GM23338 (cell line): ENCODE results near the gene ST6GALNAC3. TPM values are rescaled to one million over a fixed set of nuclear protein-coding genes. Genes with fewer than 3 reads are reported as not detected.

Experiments used
- ATAC-seq: fragments of 200-7000 bp; cut with Tn5 transposase; 3 replicates; pipeline ENCODE4 v1.9.1; 2020
- DNase-seq: peaks from one replicate; pipeline ENCODE4 v3.0.0-alpha.2; 2015; ENCODE audit warnings: low spot score
- H2AFZ ChIP-seq: fragments of 200-600 bp; sonication (generic); 2 replicates; pipeline ENCODE4 v1.8.0; 2016; ENCODE audit warnings: antibody characterized with exemption, mild to moderate bottlenecking, moderate library complexity
- H3F3A ChIP-seq: fragments of 200-600 bp; sonication (generic); replicated peaks from 2 replicates; pipeline ENCODE4 v1.8.0; 2017; ENCODE audit warnings: antibody characterized with exemption, mixed run types, low read depth
- H3K27ac ChIP-seq: fragments of 200-600 bp; sonication (generic); 2 replicates; pipeline ENCODE4 v1.6.1; 2016; ENCODE audit warnings: low read depth
- H3K27me3 ChIP-seq: fragments of 200-600 bp; sonication (generic); 2 replicates; pipeline ENCODE4 v1.8.0; 2016; ENCODE audit warnings: mild to moderate bottlenecking, mixed run types, moderate library complexity; ENCODE audit not compliant: insufficient read depth
- H3K36me3 ChIP-seq: fragments of 200-600 bp; sonication (generic); 2 replicates; pipeline ENCODE4 v1.8.0; 2016; ENCODE audit warnings: mild to moderate bottlenecking; ENCODE audit not compliant: insufficient read depth
- H3K4me1 ChIP-seq: fragments of 200-600 bp; sonication (generic); 2 replicates; pipeline ENCODE4 v1.8.0; 2016; ENCODE audit warnings: mild to moderate bottlenecking, moderate library complexity; ENCODE audit not compliant: insufficient read depth
- H3K4me2 ChIP-seq: fragments of 200-600 bp; sonication (generic); 2 replicates; pipeline ENCODE4 v1.7.1; 2017; ENCODE audit warnings: mixed run types
- H3K4me3 ChIP-seq: fragments of 200-600 bp; sonication (generic); 2 replicates; pipeline ENCODE4 v1.6.1; 2016; ENCODE audit warnings: mixed run types
- H3K79me2 ChIP-seq: fragments of 200-600 bp; sonication (generic); replicated peaks from 2 replicates; pipeline ENCODE4 v1.8.0; 2017; ENCODE audit warnings: mild to moderate bottlenecking; ENCODE audit not compliant: insufficient read depth
- H3K9me2 ChIP-seq: fragments of 200-600 bp; sonication (generic); 2 replicates; pipeline ENCODE4 v1.8.0; 2017; ENCODE audit not compliant: insufficient read depth
- H4K20me1 ChIP-seq: fragments of 200-600 bp; sonication (generic); replicated peaks from 2 replicates; pipeline ENCODE4 v1.8.0; 2017; ENCODE audit warnings: mild to moderate bottlenecking; ENCODE audit not compliant: insufficient read depth
- H3K27ac Mint-ChIP-seq: 2 replicates; pipeline ENCODE4 v1.8.0; 2020; ENCODE audit warnings: inconsistent platforms, mild to moderate bottlenecking, moderate library complexity, mixed read lengths
- H3K27me3 Mint-ChIP-seq: 3 replicates; pipeline ENCODE4 v1.8.0; 2022; ENCODE audit warnings: low read depth, mild to moderate bottlenecking, moderate library complexity, mixed read lengths, inconsistent platforms; ENCODE audit not compliant: insufficient read depth, poor library complexity
- H3K36me3 Mint-ChIP-seq: 3 replicates; pipeline ENCODE4 v1.8.0; 2021; ENCODE audit warnings: low read depth, mild to moderate bottlenecking, inconsistent platforms, moderate library complexity, mixed read lengths
- H3K4me1 Mint-ChIP-seq: 3 replicates; pipeline ENCODE4 v1.8.0; 2020; ENCODE audit warnings: mild to moderate bottlenecking, inconsistent platforms, mixed read lengths
- H3K4me3 Mint-ChIP-seq: 3 replicates; pipeline ENCODE4 v1.8.0; 2021; ENCODE audit warnings: moderate library complexity, mild to moderate bottlenecking, inconsistent platforms, mixed read lengths
- H3K9me3 Mint-ChIP-seq: 3 replicates; pipeline ENCODE4 v1.8.0; 2020; ENCODE audit warnings: moderate library complexity, mild to moderate bottlenecking, inconsistent platforms, mixed read lengths
- CREB1 ChIP-seq: fragments of 250-450 bp; sonication (Bioruptor Pico); IDR thresholded peaks from 2 replicates; pipeline ENCODE4 v1.5.0; 2020; ENCODE audit warnings: low read depth, mild to moderate bottlenecking, moderate library complexity
- EZH2 ChIP-seq: fragments of 200-600 bp; sonication (generic); IDR thresholded peaks from one replicate; pipeline ENCODE4 v1.8.0; 2017; ENCODE audit warnings: antibody characterized with exemption, mild to moderate bottlenecking, low read depth; ENCODE audit not compliant: unreplicated experiment
- EZH2phosphoT487 ChIP-seq: fragments of 200-600 bp; sonication (generic); IDR thresholded peaks from one replicate; pipeline ENCODE4 v1.8.1; 2018; ENCODE audit warnings: antibody characterized with exemption; ENCODE audit not compliant: unreplicated experiment
- JUNB ChIP-seq: IDR thresholded peaks from one replicate; pipeline ENCODE4 v1.6.1; 2016; ENCODE audit warnings: antibody characterized with exemption; ENCODE audit not compliant: unreplicated experiment
- NANOG ChIP-seq: IDR thresholded peaks from 2 replicates; pipeline ENCODE4 v1.6.1; 2016; ENCODE audit warnings: antibody characterized with exemption, borderline replicate concordance
- POLR2AphosphoS5 ChIP-seq: IDR thresholded peaks from 2 replicates; pipeline ENCODE4 v1.6.1; 2016; ENCODE audit warnings: antibody characterized with exemption, low read depth
- STAT1 ChIP-seq: IDR thresholded peaks from one replicate; pipeline ENCODE4 v1.6.1; 2016; ENCODE audit warnings: antibody characterized with exemption; ENCODE audit not compliant: unreplicated experiment
- ZNF114 ChIP-seq: fragments of 250-450 bp; sonication (Bioruptor Pico); IDR thresholded peaks from 2 replicates; pipeline ENCODE4 v1.5.0; 2020; ENCODE audit warnings: mild to moderate bottlenecking, moderate library complexity
- ZNF331 ChIP-seq: fragments of 250-450 bp; sonication (Bioruptor Pico); IDR thresholded peaks from 2 replicates; pipeline ENCODE4 v1.5.0; 2020; ENCODE audit warnings: low read depth, mild to moderate bottlenecking, moderate library complexity
- polyA plus RNA-seq: library from polyadenylated mRNA; unstranded; fragments of >200 nt; fragmentation: Nextera tagmentation; extraction: Ambion mirVana; gene quantifications from 2 replicates; pipeline ENCODE4 v1.2.1, GENCODE V29; 2016
- total RNA-seq: library from RNA; depleted of rRNA; stranded (reverse); fragments of >200 nt; shearing (Covaris generic); gene quantifications from 2 replicates; pipeline ENCODE4 v1.2.3, GENCODE V29; 2014
- TF ChIP-seq, protein P1 (sequence below): IDR thresholded peaks from one replicate; pipeline ENCODE4 v1.6.1; 2018; ENCODE audit warnings: antibody characterized with exemption; ENCODE audit not compliant: unreplicated experiment
- TF ChIP-seq, protein P2 (sequence below): IDR thresholded peaks from 2 replicates; pipeline ENCODE4 v1.6.1; 2016; ENCODE audit warnings: antibody characterized with exemption
- TF ChIP-seq, protein P3 (sequence below), 2 experiments: fragments of 200-600 bp in 1 of 2; sonication (generic) in 1 of 2; conservative IDR thresholded peaks; 2 replicates each; pipeline versions ENCODE4 v1.5.1 to v1.6.1; 2016 to 2017; ENCODE audit warnings: antibody characterized with exemption in 2 of 2, low read depth in 2 of 2, mild to moderate bottlenecking in 2 of 2, moderate library complexity in 1 of 2
- TF ChIP-seq, protein P4 (sequence below): fragments of 250-450 bp; sonication (Bioruptor Pico); IDR thresholded peaks from 2 replicates; pipeline ENCODE4 v1.5.0; 2020; ENCODE audit warnings: mild to moderate bottlenecking, moderate library complexity

Gene ST6GALNAC3
- total and polyA plus RNA-seq, 2 experiments from 2014 or later = 4.7 to 11.6 TPM

DNA sequence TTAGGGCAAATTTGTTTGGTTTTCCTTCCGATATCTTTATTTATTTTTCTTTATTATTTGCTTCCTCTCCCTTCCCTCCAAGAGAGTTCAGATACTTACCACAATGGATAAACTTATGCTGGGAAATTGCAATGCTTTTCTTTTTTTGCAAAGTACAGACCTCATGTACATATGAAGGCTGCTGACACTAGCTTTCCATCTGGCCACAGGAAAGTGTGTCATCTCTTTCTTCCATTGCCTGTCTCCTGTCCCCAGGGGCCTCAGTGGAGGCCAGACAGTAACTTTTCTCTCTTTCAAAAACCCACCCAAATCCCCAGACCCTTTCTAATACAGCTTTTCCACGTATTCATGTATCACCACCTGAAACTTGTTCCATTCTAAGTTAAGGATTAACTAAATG is 73.9 kb downstream of the ST6GALNAC3 start:
- DNase-seq (no peak), ATAC-seq (no peak)
- Histone ChIP-seq H3K27ac (no peak overlapping the region), H3K4me1 (no peaks in the 10 kb centered on the region), H3F3A (no peaks in the 10 kb centered on the region), H3K79me2 (no peaks in the 10 kb centered on the region), H4K20me1 (no peaks in the 10 kb centered on the region), H3K4me3 (no peak overlapping the region), H3K27me3 (no peaks in the 10 kb centered on the region), H3K36me3 (no peaks in the 10 kb centered on the region), H3K4me2 (no peak overlapping the region), H2AFZ (no peak overlapping the region), H3K9me2 (peaks cover 2% of the 10 kb centered on the region)
- Mint-ChIP-seq H3K27me3 (no peaks in the 10 kb centered on the region), H3K9me3 (no peaks in the 10 kb centered on the region), H3K4me3 (no peak overlapping the region), H3K4me1 (peaks cover 7% of the 10 kb centered on the region; the same call in 2 of the 3 replicates), H3K36me3 (no peaks in the 10 kb centered on the region), H3K27ac (no peak overlapping the region)
- no peak for TF ChIP-seq POLR2AphosphoS5
- no peak for TF ChIP-seq NANOG
- TF ChIP-seq ZNF331 = no peak
- TF ChIP-seq STAT1 = no peak
- TF ChIP-seq EZH2 = no peak
- TF ChIP-seq, protein P1, sequence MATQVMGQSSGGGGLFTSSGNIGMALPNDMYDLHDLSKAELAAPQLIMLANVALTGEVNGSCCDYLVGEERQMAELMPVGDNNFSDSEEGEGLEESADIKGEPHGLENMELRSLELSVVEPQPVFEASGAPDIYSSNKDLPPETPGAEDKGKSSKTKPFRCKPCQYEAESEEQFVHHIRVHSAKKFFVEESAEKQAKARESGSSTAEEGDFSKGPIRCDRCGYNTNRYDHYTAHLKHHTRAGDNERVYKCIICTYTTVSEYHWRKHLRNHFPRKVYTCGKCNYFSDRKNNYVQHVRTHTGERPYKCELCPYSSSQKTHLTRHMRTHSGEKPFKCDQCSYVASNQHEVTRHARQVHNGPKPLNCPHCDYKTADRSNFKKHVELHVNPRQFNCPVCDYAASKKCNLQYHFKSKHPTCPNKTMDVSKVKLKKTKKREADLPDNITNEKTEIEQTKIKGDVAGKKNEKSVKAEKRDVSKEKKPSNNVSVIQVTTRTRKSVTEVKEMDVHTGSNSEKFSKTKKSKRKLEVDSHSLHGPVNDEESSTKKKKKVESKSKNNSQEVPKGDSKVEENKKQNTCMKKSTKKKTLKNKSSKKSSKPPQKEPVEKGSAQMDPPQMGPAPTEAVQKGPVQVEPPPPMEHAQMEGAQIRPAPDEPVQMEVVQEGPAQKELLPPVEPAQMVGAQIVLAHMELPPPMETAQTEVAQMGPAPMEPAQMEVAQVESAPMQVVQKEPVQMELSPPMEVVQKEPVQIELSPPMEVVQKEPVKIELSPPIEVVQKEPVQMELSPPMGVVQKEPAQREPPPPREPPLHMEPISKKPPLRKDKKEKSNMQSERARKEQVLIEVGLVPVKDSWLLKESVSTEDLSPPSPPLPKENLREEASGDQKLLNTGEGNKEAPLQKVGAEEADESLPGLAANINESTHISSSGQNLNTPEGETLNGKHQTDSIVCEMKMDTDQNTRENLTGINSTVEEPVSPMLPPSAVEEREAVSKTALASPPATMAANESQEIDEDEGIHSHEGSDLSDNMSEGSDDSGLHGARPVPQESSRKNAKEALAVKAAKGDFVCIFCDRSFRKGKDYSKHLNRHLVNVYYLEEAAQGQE = no peak
- no peak for TF ChIP-seq CREB1 (CRISPR knock-in tag)
- TF ChIP-seq, protein P2, sequence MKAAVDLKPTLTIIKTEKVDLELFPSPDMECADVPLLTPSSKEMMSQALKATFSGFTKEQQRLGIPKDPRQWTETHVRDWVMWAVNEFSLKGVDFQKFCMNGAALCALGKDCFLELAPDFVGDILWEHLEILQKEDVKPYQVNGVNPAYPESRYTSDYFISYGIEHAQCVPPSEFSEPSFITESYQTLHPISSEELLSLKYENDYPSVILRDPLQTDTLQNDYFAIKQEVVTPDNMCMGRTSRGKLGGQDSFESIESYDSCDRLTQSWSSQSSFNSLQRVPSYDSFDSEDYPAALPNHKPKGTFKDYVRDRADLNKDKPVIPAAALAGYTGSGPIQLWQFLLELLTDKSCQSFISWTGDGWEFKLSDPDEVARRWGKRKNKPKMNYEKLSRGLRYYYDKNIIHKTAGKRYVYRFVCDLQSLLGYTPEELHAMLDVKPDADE = no peak
- no peak for TF ChIP-seq JUNB
- TF ChIP-seq, protein P3, sequence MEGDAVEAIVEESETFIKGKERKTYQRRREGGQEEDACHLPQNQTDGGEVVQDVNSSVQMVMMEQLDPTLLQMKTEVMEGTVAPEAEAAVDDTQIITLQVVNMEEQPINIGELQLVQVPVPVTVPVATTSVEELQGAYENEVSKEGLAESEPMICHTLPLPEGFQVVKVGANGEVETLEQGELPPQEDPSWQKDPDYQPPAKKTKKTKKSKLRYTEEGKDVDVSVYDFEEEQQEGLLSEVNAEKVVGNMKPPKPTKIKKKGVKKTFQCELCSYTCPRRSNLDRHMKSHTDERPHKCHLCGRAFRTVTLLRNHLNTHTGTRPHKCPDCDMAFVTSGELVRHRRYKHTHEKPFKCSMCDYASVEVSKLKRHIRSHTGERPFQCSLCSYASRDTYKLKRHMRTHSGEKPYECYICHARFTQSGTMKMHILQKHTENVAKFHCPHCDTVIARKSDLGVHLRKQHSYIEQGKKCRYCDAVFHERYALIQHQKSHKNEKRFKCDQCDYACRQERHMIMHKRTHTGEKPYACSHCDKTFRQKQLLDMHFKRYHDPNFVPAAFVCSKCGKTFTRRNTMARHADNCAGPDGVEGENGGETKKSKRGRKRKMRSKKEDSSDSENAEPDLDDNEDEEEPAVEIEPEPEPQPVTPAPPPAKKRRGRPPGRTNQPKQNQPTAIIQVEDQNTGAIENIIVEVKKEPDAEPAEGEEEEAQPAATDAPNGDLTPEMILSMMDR (conservative IDR thresholded peaks at IDR 0.05; ENCODE audit: low read depth in 2 of 2) = no peak
- TF ChIP-seq, protein P4, sequence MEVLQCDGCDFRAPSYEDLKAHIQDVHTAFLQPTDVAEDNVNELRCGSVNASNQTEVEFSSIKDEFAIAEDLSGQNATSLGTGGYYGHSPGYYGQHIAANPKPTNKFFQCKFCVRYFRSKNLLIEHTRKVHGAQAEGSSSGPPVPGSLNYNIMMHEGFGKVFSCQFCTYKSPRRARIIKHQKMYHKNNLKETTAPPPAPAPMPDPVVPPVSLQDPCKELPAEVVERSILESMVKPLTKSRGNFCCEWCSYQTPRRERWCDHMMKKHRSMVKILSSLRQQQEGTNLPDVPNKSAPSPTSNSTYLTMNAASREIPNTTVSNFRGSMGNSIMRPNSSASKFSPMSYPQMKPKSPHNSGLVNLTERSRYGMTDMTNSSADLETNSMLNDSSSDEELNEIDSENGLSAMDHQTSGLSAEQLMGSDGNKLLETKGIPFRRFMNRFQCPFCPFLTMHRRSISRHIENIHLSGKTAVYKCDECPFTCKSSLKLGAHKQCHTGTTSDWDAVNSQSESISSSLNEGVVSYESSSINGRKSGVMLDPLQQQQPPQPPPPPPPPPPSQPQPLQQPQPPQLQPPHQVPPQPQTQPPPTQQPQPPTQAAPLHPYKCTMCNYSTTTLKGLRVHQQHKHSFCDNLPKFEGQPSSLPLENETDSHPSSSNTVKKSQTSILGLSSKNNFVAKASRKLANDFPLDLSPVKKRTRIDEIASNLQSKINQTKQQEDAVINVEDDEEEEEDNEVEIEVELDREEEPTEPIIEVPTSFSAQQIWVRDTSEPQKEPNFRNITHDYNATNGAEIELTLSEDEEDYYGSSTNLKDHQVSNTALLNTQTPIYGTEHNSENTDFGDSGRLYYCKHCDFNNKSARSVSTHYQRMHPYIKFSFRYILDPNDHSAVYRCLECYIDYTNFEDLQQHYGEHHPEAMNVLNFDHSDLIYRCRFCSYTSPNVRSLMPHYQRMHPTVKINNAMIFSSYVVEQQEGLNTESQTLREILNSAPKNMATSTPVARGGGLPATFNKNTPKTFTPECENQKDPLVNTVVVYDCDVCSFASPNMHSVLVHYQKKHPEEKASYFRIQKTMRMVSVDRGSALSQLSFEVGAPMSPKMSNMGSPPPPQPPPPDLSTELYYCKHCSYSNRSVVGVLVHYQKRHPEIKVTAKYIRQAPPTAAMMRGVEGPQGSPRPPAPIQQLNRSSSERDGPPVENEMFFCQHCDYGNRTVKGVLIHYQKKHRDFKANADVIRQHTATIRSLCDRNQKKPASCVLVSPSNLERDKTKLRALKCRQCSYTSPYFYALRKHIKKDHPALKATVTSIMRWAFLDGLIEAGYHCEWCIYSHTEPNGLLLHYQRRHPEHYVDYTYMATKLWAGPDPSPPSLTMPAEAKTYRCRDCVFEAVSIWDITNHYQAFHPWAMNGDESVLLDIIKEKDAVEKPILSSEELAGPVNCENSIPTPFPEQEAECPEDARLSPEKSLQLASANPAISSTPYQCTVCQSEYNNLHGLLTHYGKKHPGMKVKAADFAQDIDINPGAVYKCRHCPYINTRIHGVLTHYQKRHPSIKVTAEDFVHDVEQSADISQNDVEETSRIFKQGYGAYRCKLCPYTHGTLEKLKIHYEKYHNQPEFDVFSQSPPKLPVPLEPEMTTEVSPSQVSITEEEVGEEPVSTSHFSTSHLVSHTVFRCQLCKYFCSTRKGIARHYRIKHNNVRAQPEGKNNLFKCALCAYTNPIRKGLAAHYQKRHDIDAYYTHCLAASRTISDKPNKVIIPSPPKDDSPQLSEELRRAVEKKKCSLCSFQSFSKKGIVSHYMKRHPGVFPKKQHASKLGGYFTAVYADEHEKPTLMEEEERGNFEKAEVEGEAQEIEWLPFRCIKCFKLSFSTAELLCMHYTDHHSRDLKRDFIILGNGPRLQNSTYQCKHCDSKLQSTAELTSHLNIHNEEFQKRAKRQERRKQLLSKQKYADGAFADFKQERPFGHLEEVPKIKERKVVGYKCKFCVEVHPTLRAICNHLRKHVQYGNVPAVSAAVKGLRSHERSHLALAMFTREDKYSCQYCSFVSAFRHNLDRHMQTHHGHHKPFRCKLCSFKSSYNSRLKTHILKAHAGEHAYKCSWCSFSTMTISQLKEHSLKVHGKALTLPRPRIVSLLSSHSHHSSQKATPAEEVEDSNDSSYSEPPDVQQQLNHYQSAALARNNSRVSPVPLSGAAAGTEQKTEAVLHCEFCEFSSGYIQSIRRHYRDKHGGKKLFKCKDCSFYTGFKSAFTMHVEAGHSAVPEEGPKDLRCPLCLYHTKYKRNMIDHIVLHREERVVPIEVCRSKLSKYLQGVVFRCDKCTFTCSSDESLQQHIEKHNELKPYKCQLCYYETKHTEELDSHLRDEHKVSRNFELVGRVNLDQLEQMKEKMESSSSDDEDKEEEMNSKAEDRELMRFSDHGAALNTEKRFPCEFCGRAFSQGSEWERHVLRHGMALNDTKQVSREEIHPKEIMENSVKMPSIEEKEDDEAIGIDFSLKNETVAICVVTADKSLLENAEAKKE = no peak
- TF ChIP-seq EZH2phosphoT487 = no peak
- TF ChIP-seq ZNF114 (CRISPR knock-in tag) = no peak
